HEK293 (cell line): ENCODE results near the gene ANKRD16.

Source experiments
- CTCF ChIP-seq: fragments of 450-650 bp; formaldehyde crosslinking; IDR thresholded peaks from 2 replicates; pipeline ENCODE4 v1.5.1; 2016; ENCODE audit warnings: missing biosample characterization, missing genetic modification characterization
- MEIS1 ChIP-seq: sonication (generic); formaldehyde crosslinking; IDR thresholded peaks from 2 replicates; pipeline ENCODE4 v1.8.1; 2022; ENCODE audit warnings: missing genetic modification reagents, mild to moderate bottlenecking, borderline replicate concordance
- PATZ1 ChIP-seq: fragments of 450-650 bp; formaldehyde crosslinking; IDR thresholded peaks from 2 replicates; pipeline ENCODE4 v1.5.1; 2016; ENCODE audit warnings: missing biosample characterization, missing genetic modification characterization
- REST ChIP-seq: fragments of 450-650 bp; formaldehyde crosslinking; IDR thresholded peaks from 2 replicates; pipeline ENCODE4 v1.5.1; 2016; ENCODE audit warnings: missing biosample characterization, missing genetic modification characterization
- SP2 ChIP-seq: fragments of 450-650 bp; formaldehyde crosslinking; IDR thresholded peaks from 2 replicates; pipeline ENCODE4 v1.5.1; 2016; ENCODE audit warnings: missing biosample characterization, missing genetic modification characterization
- TCF7L2 ChIP-seq: IDR thresholded peaks from 2 replicates; pipeline ENCODE4 v1.6.1; 2011; ENCODE audit warnings: low read depth, mild to moderate bottlenecking, inconsistent platforms, low read length, moderate library complexity, borderline replicate concordance
- TRIM28 ChIP-seq: IDR thresholded peaks from 2 replicates; pipeline ENCODE4 v1.6.1; 2011; ENCODE audit warnings: low read length, control low read depth, borderline replicate concordance
- ZNF157 ChIP-seq: fragments of 450-650 bp; formaldehyde crosslinking; IDR thresholded peaks from 2 replicates; pipeline ENCODE4 v1.5.1; 2016; ENCODE audit warnings: missing biosample characterization, missing genetic modification characterization
- ZNF19 ChIP-seq: fragments of 450-650 bp; formaldehyde crosslinking; IDR thresholded peaks from 2 replicates; pipeline ENCODE4; 2016; ENCODE audit warnings: missing biosample characterization, missing genetic modification characterization, low read depth
- ZNF223 ChIP-seq: fragments of 450-650 bp; formaldehyde crosslinking; IDR thresholded peaks from 2 replicates; pipeline ENCODE4 v1.5.1; 2016; ENCODE audit warnings: missing biosample characterization, missing genetic modification characterization
- ZNF423 ChIP-seq: fragments of 450-650 bp; formaldehyde crosslinking; IDR thresholded peaks from 2 replicates; pipeline ENCODE4 v1.5.1; 2016; ENCODE audit warnings: missing biosample characterization, missing genetic modification characterization
- ZNF518A ChIP-seq: fragments of 450-650 bp; formaldehyde crosslinking; conservative IDR thresholded peaks from 2 replicates; pipeline ENCODE4 v1.5.1; 2016; ENCODE audit warnings: low read depth, missing biosample characterization, missing genetic modification characterization
- ZNF580 ChIP-seq: fragments of 450-650 bp; formaldehyde crosslinking; IDR thresholded peaks from 2 replicates; pipeline ENCODE4 v1.5.1; 2016; ENCODE audit warnings: missing biosample characterization, missing genetic modification characterization
- ZNF670 ChIP-seq: fragments of 450-650 bp; formaldehyde crosslinking; IDR thresholded peaks from 2 replicates; pipeline ENCODE4 v1.5.1; 2016; ENCODE audit warnings: missing biosample characterization, missing genetic modification characterization, low read depth

GRCh38 chr10:5893321-5893720, 3.6 kb upstream of the ANKRD16 start:
- no peak for TF ChIP-seq PATZ1 (tag by site-specific recombination)
- TF ChIP-seq TRIM28, result no peak
- TF ChIP-seq ZNF19 (tag by site-specific recombination), result no peak
- TF ChIP-seq MEIS1 (CRISPR knock-in tag), result no peak
- TF ChIP-seq ZNF580, result no peak
- no peak for TF ChIP-seq SP2
- no peak for TF ChIP-seq CTCF (tag by site-specific recombination)
- TF ChIP-seq ZNF670 (tag by site-specific recombination), result no peak
- TF ChIP-seq ZNF223, result no peak
- TF ChIP-seq TCF7L2, result no peak
- TF ChIP-seq ZNF157, result no peak
- TF ChIP-seq ZNF518A (tag by site-specific recombination), result no peak
- no peak for TF ChIP-seq ZNF423 (tag by site-specific recombination)
- TF ChIP-seq REST (tag by site-specific recombination), result no peak
